ENCODE results near the gene PSMD11. TPM values are rescaled to one million over a fixed set of nuclear protein-coding genes. Genes with fewer than 3 reads are reported as not detected.

PSMD11 gene
- total and polyA plus RNA-seq, 2 donors (not counting 3 experiments of a cell fraction or from before 2014, with no cell fraction given): 59.4 to 153 TPM

DNA sequence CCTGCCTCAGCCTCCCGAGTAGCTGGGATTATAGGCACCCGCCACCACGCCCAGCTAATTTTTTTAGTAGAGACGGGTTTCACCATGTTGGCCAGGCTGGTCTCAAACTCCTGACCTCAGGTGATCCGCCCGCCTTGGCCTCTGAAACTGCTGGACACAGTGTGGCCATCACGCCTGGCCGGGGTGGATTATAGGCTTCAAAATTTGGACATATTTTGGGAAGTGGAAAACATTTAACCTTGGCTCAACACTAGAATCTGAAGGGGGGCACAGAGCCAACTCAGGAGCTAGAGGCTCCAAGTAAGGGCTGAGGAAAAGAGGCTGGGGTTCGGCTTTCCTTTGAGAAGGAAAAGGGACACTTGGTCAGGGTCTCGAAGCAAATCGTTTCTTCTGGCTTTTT, 40.3 kb downstream of the PSMD11 start:
- no TSS peak for BruUV-seq (replicated peaks)
- Histone ChIP-seq H3K9me3 (replicated peaks; ENCODE audit: control insufficient read depth, insufficient read depth, low read length) (no peaks in the 10 kb centered on the region), H3K27ac (ENCODE audit: insufficient read depth, low read depth, low read length) (no peak overlapping the region), H3K27me3 (ENCODE audit: control insufficient read depth in 2 of 2, insufficient read depth in 2 of 2, low read length in 2 of 2) (no peaks in the 10 kb centered on the region), H3K9me1 (replicated peaks; ENCODE audit: control insufficient read depth, extremely low read depth, insufficient read depth, low read length) (no peaks in the 10 kb centered on the region), H3K4me2 (ENCODE audit: insufficient read depth, low read length) (no peak overlapping the region), H3K79me2 (ENCODE audit: control insufficient read depth, insufficient read depth, low read length) (peaks cover 2% of the 10 kb centered on the region), H2AFZ (ENCODE audit: low read depth, low read length) (no peak overlapping the region), H3K4me3 (replicated peaks in 1 of 3; ENCODE audit: insufficient read depth in 1 of 3, low read depth in 1 of 3, low read length in 3 of 3) (no peak overlapping the region), H3K36me3 (ENCODE audit: control insufficient read depth in 2 of 2, extremely low read depth in 1 of 2, insufficient read depth in 2 of 2, low read length in 2 of 2) (peaks cover 4 to 14% of the 10 kb centered on the region in 2 experiments), H4K20me1 (replicated peaks; ENCODE audit: control insufficient read depth, extremely low read depth, insufficient read depth, low read length) (no peaks in the 10 kb centered on the region), H3K9ac (replicated peaks; ENCODE audit: extremely low read depth, insufficient read depth, low read length) (no peak overlapping the region), H3K4me1 (ENCODE audit: control insufficient read depth, extremely low read depth, insufficient read depth, low read length) (peaks cover 6% of the 10 kb centered on the region)
- POLR2A ChIA-PET: no interaction called here
- dilution Hi-C loops (cut with MboI; ENCODE audit: extremely low pct_ligation_motif_present, low sequenced_read_pairs) (no loop called here), intact Hi-C loops (cut with micrococcal nuclease) (loop anchor here (5.0 to 10.0 kb wide), 2 partner anchors 173 to 510 kb away; partner anchors contain the start of gene SPACA3)
- TF ChIP-seq JUN (IDR thresholded peaks at IDR 0.05; ENCODE audit: borderline replicate concordance, insufficient read depth, insufficient read length, low read depth) (no peak), EZH2 (IDR thresholded peaks at IDR 0.05; ENCODE audit: borderline replicate concordance, low read depth, low read length, severe bottlenecking) (no peak)
- DNase-seq (ENCODE audit: low read depth, low spot score) (no peak), FAIRE-seq (no peak)
- CTCF ChIA-PET: interaction anchor here (0.6 to 6.6 kb wide), 15 partner anchors 22 to 1266 kb away, joined by 3 to 41 read pairs (median 5); partner anchors contain the start of genes MYO1D and PSMD11

DNA sequence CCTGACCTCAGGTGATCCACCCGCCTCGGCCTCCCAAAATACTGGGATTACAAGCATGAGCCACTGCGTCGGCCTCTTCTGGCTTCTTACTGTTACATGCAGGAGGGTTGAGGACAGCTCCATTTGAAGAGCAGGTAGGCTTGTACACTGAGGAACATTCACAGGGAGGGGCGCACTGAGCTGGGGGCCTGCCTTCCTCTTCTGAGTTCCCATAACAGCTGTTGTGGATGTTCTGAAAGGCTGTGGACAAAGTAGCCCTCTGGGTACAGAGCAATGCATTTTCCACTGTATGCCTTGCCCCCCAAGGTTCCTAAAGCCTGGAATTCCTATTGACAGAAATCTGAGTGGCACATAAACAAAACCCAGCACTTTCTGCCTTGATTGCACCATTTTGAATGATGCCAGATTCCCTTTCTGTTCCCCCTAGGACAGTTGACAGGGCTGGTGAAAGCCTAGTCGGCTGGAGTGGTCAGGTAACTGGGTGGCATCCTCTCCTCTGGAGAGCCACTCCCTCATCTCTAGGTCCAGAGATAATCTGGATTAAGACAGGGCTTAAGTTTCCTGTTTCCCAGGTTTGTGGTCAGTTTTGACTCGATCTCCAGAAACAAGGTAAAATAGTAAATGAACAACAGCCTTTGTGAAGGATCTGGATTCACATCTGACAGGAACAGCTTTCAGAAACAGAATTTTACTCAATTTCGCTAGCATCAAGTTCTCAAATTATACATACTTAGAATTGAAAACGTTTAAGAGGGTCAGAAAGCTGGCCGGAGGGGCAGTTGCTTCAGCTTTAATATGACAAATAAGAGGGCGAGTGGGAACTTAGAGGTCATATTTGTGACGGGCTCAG, 41.2 kb downstream of the PSMD11 start:
- Histone ChIP-seq H3K9ac (replicated peaks; ENCODE audit: extremely low read depth, insufficient read depth, low read length) (peak overlapping the region; percentile 53), H3K27me3 (ENCODE audit: control insufficient read depth in 2 of 2, insufficient read depth in 2 of 2, low read length in 2 of 2) (no peaks in the 10 kb centered on the region), H3K9me3 (replicated peaks; ENCODE audit: control insufficient read depth, insufficient read depth, low read length) (no peaks in the 10 kb centered on the region), H4K20me1 (replicated peaks; ENCODE audit: control insufficient read depth, extremely low read depth, insufficient read depth, low read length) (no peaks in the 10 kb centered on the region), H3K4me3 (replicated peaks in 1 of 3; ENCODE audit: insufficient read depth in 1 of 3, low read depth in 1 of 3, low read length in 3 of 3) (no peak overlapping the region), H3K36me3 (ENCODE audit: control insufficient read depth in 2 of 2, extremely low read depth in 1 of 2, insufficient read depth in 2 of 2, low read length in 2 of 2) (peaks cover 4 to 10% of the 10 kb centered on the region in 2 experiments), H3K79me2 (ENCODE audit: control insufficient read depth, insufficient read depth, low read length) (peaks cover 2% of the 10 kb centered on the region), H3K4me2 (ENCODE audit: insufficient read depth, low read length) (no peak overlapping the region), H3K27ac (ENCODE audit: insufficient read depth, low read depth, low read length) (peak overlapping the region; percentile 50), H3K4me1 (ENCODE audit: control insufficient read depth, extremely low read depth, insufficient read depth, low read length) (peaks cover 6% of the 10 kb centered on the region), H2AFZ (ENCODE audit: low read depth, low read length) (peak overlapping the region; percentile 43), H3K9me1 (replicated peaks; ENCODE audit: control insufficient read depth, extremely low read depth, insufficient read depth, low read length) (no peaks in the 10 kb centered on the region)
- dilution Hi-C loops (cut with MboI; ENCODE audit: extremely low pct_ligation_motif_present, low sequenced_read_pairs): no loop called here
- POLR2A ChIA-PET: interaction anchor here (1.5 kb wide), 1 partner anchor 174 kb away, joined by 3 read pairs; no protein-coding TSS in a partner anchor
- DNase-seq (ENCODE audit: low read depth, low spot score): no peak
- peak; percentile 37 for FAIRE-seq
- TF ChIP-seq MYC (IDR thresholded peaks at IDR 0.05; ENCODE audit: low read depth, low read length) (no peak), POLR2A (IDR thresholded peaks at IDR 0.05; ENCODE audit: low read depth, low read length) (no peak)
- TF ChIP-seq, protein P1, sequence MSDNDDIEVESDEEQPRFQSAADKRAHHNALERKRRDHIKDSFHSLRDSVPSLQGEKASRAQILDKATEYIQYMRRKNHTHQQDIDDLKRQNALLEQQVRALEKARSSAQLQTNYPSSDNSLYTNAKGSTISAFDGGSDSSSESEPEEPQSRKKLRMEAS (IDR thresholded peaks at IDR 0.05; ENCODE audit: insufficient read depth, insufficient read length): no peak
- CTCF ChIA-PET: interaction anchor here (1.3 to 6.6 kb wide), 8 partner anchors 23 to 513 kb away, joined by 3 to 41 read pairs (median 12); partner anchors contain the start of genes MYO1D and PSMD11
- intact Hi-C loops (cut with micrococcal nuclease): loop anchor here (1.0 to 10.0 kb wide), 3 partner anchors 34 to 509 kb away; partner anchors contain the start of gene SPACA3
- no TSS peak for BruUV-seq (replicated peaks)
